GM18517 (cell line): Measurements from ENCODE around the gene GIMAP8.
"Not testable (repeated sequence)": the region's sequence is repeated elsewhere in the genome, so short reads cannot be mapped to it uniquely, and the experiment has no call there.

Experiments
- ATAC-seq: cut with Tn5 transposase; IDR thresholded peaks from one replicate; pipeline ENCODE4 v1.9.1; 2021; ENCODE audit warnings: mild to moderate bottlenecking, moderate library complexity; ENCODE audit not compliant: unreplicated experiment

GIMAP8 gene

DNA sequence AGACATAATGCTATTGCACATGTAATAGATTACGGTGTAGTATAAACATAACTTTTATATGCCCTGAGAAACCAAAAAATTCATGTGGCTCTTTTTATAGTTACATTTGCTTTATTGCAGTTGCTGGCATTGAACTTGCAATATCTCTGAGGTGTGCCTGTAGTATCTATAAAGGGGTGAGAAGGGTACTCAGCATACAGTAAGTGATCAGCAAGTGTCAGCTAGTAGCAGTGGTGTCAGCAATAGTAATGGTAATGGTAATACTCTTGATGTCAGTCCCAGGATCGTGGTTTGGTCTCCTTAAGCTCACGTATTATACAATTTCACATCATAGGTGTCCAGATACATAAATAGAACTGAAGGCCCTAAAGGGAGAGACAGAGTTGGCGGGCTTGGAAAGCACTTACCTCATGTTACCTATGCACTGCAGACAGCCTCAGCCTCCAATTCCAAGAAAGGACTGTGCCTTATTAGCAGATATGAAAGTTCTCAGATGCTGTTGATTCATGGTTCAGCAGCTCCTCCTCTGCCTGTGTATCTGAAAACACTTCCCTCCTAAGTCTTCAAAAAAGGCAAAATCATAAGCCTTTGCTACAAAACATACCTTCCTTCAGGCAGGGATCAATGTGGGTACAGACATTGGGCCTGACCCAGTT lies 57.6 kb downstream of the GIMAP8 start:
- ATAC-seq, result no peak

DNA sequence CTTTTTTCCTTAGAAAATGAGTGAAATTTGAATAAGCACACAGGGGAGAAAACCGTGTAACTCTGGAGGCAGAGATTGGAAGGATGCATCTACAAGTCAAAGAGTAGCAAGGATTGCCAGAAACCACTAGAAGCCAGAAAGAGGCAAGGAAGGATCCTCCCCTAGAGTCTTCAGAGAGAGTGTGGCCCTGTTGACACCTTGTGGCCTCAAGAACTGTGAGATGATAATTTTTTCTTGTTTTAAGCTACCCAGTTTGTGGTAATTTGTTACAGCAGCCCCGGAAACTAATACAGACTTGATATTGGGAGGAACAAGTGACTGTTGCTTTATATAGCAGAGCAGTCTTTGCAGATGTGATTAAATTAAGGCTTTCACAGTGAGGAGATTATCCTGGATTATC lies 60.6 kb downstream of the GIMAP8 start:
- no peak for ATAC-seq

DNA sequence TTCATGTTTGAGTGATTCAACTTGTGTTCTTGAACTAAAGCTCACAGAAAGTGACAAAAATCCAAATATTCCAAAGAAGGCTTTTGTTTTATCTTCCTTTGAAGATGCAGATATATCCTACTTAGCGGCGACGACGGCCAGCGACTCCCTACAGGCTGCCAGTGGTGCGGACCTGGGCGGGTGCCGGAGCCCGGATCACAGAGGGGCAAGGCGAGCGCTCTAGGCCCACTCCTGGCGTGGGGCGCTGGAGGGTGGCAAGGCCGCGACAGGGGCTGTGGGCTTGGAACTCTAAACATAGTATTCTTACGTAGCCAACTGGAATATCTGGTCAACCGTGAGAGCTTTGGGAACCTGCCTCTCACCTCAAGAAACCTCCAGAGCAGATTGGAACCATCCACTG lies 63.3 kb downstream of the GIMAP8 start:
- ATAC-seq, result no peak

DNA sequence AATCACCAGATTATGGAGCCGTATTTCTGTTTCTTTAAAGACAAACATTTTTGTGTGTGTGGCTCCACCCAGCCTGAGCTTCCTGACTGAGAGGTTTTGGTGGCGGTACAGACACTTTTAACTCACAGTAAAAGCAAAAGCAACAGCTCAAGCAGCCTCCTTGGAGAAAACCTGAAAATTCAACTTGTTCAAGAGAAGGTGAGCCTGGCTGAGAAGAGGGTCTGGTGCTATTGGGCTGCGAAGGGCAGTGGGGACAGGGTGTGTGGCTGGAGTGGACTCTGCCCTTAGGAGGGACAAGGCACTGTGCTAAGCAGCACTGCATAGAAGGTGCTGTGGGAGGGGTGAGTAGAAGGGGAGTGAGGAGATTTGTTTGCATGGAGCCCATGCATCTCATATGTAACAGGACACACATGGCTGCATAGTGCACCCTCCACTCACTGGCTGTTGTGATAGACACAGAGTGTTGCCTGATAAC lies 64.4 kb downstream of the GIMAP8 start, which contains the start of gene GIMAP7:
GIMAP7 (plus strand) TSS at position 125 of the 475 bp plus-strand sequence. CDS start 5,103 bp downstream, outside the sequence.
- no peak for ATAC-seq

DNA sequence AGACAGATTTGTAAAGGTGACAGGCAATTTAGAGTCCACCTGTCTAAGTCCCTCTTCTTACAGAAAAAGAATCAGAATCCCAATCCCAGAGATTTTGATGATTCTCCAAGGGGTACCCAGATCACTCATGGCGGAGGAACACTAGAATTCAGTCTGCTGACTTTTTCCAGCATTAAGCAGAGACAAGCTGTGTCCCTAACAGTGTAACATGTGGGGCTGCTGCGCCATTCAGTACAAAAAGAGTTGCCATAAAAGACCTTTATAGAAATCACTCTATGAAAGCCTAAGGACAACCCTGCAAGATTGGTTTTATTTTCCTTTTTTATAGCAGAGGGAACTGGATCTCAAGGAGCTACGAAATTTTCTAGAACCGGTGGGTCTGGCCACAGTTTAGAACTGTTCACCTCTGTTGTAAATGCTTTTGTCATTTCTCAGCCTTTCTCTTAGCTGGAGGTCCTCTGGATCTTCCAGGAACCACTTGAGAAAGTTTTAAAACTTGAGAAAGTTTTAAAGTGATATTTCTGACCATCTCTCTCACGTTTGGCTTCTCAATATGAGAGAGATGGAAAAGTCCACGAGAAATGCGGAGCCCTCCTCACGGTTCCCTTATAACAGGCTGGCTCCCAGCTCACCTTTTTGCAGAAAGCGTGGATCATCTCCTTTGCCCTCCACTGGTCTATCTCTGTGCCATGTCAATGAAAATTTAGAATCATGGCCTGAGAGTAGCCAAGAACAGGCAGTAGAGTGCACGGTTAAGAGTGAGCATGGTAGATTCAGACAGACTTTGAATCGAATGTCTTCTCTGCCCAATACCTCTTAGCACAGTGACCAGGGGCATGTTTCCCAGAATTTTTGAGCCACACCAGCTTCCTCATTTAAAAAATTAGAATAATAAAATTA lies 65.1 kb downstream of the GIMAP8 start:
- no peak for ATAC-seq

DNA sequence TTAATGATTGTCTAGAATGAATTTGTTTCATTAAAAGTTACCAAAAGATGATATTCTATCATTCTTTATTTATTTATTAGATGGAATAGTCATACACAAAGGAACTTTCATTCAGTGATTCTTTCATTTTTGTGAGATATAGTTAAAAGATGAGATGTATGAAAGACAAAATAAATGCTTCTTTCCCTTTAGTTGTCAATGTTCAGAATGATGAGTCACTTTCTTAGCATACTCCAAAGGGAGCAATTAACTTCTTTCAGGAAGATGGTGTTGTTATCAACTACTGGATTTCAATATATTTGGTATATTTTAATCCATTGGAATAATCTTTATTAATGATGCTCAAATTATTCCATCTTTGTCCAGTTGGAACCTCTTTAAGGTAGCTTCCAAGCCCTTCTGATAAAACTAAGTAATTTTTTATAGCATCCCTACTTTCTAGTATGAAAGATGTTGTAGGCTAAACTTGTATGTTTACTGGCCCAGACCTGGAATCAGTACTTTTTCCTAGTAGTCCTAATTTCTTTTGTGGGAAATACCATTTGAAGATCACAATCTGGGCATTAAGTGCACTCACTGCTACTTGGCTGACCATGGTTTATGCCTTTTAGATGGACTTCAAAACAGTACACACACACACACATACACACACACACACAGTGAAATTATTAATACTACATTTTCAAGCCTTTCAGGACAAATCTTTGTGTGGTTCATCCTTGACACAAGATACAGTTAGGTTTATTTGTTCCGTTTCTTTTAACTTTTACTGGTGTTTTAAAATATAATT lies 66.7 kb downstream of the GIMAP8 start:
- ATAC-seq, result no peak

DNA sequence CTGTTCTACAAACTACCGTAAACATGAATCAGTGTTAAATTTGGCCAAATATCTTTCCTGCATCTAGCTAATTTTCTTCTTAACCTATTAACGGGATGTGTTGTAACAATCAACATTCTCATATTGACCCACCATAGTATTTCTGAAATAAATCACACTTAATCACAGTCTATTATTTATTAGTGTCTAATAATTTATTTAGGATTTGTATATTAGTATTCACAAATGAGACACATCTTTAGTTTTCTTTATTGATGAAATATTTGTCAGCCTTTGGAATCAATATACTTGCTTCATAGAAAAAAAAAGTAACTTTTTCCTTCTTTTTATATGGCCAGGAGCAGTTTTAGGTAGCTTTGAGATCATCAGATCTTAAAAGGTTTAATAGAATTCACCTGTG lies 68.9 kb downstream of the GIMAP8 start:
- ATAC-seq, result no peak

DNA sequence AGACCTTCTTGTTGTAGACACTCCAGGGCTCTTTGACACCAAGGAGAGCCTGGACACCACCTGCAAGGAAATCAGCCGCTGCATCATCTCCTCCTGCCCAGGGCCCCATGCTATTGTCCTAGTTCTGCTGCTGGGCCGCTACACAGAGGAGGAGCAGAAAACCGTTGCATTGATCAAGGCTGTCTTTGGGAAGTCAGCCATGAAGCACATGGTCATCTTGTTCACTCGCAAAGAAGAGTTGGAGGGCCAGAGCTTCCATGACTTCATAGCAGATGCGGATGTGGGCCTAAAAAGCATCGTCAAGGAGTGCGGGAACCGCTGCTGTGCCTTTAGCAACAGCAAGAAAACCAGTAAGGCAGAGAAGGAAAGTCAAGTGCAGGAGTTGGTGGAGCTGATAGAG lies 69.7 kb downstream of the GIMAP8 start:
- ATAC-seq, result no peak

DNA sequence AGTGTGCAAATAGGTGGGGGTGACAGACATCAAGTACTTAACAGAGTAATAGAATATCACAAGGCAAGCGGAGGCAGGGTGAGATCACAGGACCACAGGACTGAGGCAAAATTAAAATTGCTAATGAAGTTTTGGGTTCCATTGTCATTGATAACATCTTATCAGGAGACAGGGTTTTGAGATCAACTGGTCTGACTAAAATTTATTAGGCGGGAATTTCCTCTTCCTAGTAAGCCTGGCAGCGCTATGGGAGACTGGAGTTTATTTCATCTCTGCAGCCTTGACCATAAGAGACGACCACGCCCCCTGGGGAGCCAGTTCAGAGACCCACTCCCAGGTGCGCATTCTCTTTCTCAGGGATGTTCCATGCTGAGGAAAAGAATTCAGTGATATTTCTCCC lies 72.5 kb downstream of the GIMAP8 start:
- not testable (repeated sequence) for ATAC-seq

DNA sequence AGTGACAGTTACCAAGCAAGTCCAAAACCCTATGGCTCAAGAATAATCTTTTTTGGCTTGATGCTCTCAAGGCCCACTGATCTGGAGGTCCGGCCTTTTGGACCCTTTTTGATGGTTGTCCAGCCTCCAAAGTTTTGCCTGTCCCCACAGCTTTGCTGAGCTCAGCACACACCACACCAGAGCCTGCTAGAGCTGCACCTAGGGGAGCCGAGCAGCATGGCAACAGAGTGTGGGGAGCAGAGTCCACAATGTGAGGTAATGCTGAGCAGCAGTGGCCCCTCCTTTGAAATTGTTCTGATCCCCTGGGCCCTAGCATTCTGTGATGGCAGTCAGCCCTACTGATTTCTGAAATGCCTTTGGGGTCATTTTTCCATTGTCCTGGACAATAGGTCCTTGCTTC lies 73.6 kb downstream of the GIMAP8 start:
- ATAC-seq, result no peak
